A673 (cell line): Measurements from ENCODE around the gene ARID5B. TPM values are rescaled to one million over a fixed set of nuclear protein-coding genes. Genes with fewer than 3 reads are reported as not detected.

Experiments used
- BruUV-seq: library from RNA; stranded (reverse); fragments of 400-500 nt; replicated peaks from 2 replicates; lab custom pipeline; 2021; lab: Mats Ljungman, UMichigan
- CTCF ChIA-PET: fragments of 300-600 bp; sonication (Branson Sonifier 250); formaldehyde crosslinking; loops from one replicate; lab custom pipeline; 2022; ENCODE audit warnings: antibody characterized with exemption; lab: Charles Lee
- POLR2A ChIA-PET: fragments of 300-600 bp; sonication (Branson Sonifier 250); formaldehyde crosslinking; loops from one replicate; lab custom pipeline; 2022; ENCODE audit warnings: antibody characterized with exemption; ENCODE audit not compliant: low non-redundant PET; lab: Charles Lee
- DNase-seq: peaks from one replicate; pipeline ENCODE4 v3.0.0-alpha.2; 2015; ENCODE audit warnings: low spot score
- H3K27ac ChIP-seq: fragments of 200-600 bp; sonication (generic); 2 replicates; pipeline ENCODE4 v1.5.1; 2016; ENCODE audit warnings: mixed run types, low read depth, mild to moderate bottlenecking, mixed read lengths, antibody characterized with exemption, low read length; ENCODE audit not compliant: poor library complexity, severe bottlenecking
- H3K27me3 ChIP-seq: fragments of 200-600 bp; sonication (generic); replicated peaks from 2 replicates; pipeline ENCODE4 v1.6.1; 2017; ENCODE audit warnings: mixed run types, low read depth, mild to moderate bottlenecking, mixed read lengths, antibody characterized with exemption, low read length; ENCODE audit not compliant: insufficient read depth, poor library complexity
- H3K36me3 ChIP-seq: fragments of 200-600 bp; sonication (generic); 2 replicates; pipeline ENCODE4 v1.6.1; 2016; ENCODE audit warnings: mixed run types, mild to moderate bottlenecking, mixed read lengths, antibody characterized with exemption, low read length; ENCODE audit not compliant: insufficient read depth, poor library complexity, severe bottlenecking
- H3K4me1 ChIP-seq: fragments of 200-600 bp; sonication (generic); 2 replicates; pipeline ENCODE4 v1.6.1; 2017; ENCODE audit warnings: mixed run types, mild to moderate bottlenecking, mixed read lengths, antibody characterized with exemption, low read length; ENCODE audit not compliant: insufficient read depth, poor library complexity, severe bottlenecking
- H3K4me3 ChIP-seq: fragments of 200-600 bp; sonication (generic); 2 replicates; pipeline ENCODE4 v1.5.1; 2016; ENCODE audit warnings: low read depth, mixed run types, mild to moderate bottlenecking, mixed read lengths, low read length; ENCODE audit not compliant: poor library complexity, severe bottlenecking
- H3K9me3 ChIP-seq: fragments of 200-600 bp; sonication (generic); 2 replicates; pipeline ENCODE4 v1.6.1; 2016; ENCODE audit warnings: mixed run types, low read depth, mild to moderate bottlenecking, mixed read lengths, antibody characterized with exemption, low read length; ENCODE audit not compliant: poor library complexity, severe bottlenecking
- CTCF ChIP-seq: fragments of 300-800, 200-600 bp; sonication (generic); conservative IDR thresholded peaks from 2 replicates; pipeline ENCODE4 v1.5.1; 2017; ENCODE audit warnings: low read depth, mild to moderate bottlenecking, antibody characterized with exemption, low read length, moderate library complexity, mixed read lengths
- EZH2 ChIP-seq: fragments of 200-600 bp; sonication (generic); IDR thresholded peaks from 2 replicates; pipeline ENCODE4 v1.6.1; 2017; ENCODE audit warnings: borderline replicate concordance, low read depth, mild to moderate bottlenecking, mixed read lengths, antibody characterized with exemption, low read length; ENCODE audit not compliant: poor library complexity, severe bottlenecking
- intact Hi-C: fragments of 100-400 bp; cut with micrococcal nuclease; formaldehyde crosslinking; loops from one replicate; pipeline ENCODE4 v1.10.0; 2022; ENCODE audit not compliant: unreplicated experiment
- total RNA-seq: library from RNA; stranded (reverse); gene quantifications from 2 replicates; pipeline ENCODE4 v1.2.3, GENCODE V29; 2021

ARID5B gene
- total RNA-seq, 1 experiment from 2014 or later, result 29.0 TPM

- no peak overlapping the region for H3K4me3 ChIP-seq
- TF ChIP-seq EZH2 (no peak), CTCF (no peak)
- H3K27ac ChIP-seq, result no peak overlapping the region
- BruUV-seq, result no TSS peak
- ChIA-PET CTCF (no interaction called here), POLR2A (no interaction called here)
- DNase-seq, result no peak
- H3K36me3 ChIP-seq, result no peaks in the 10 kb centered on the region
- H3K4me1 ChIP-seq, result peaks cover 12% of the 10 kb centered on the region
- intact Hi-C loops, result no loop called here
- H3K27me3 ChIP-seq, result no peaks in the 10 kb centered on the region
- H3K9me3 ChIP-seq, result no peaks in the 10 kb centered on the region
These were observed 205.5 kb downstream of the ARID5B start for GRCh38 chr10:62106929-62107519.

GRCh38 chr10:62108759-62109586 is 207.5 kb downstream of the ARID5B start:
- TF ChIP-seq EZH2, result no peak
- no peak for TF ChIP-seq CTCF
- Histone ChIP-seq H3K9me3 (no peaks in the 10 kb centered on the region), H3K27ac (peak overlapping the region; percentile 54), H3K4me1 (peaks cover 12% of the 10 kb centered on the region), H3K27me3 (no peaks in the 10 kb centered on the region), H3K36me3 (no peaks in the 10 kb centered on the region), H3K4me3 (no peak overlapping the region)
- no TSS peak for BruUV-seq
- intact Hi-C loops, result no loop called here
- peak; percentile 29 for DNase-seq
- CTCF ChIA-PET, result no interaction called here
- POLR2A ChIA-PET, result no interaction called here

- intact Hi-C loops, result no loop called here
- H3K27me3 ChIP-seq, result no peaks in the 10 kb centered on the region
- no TSS peak for BruUV-seq
- CTCF ChIA-PET, result no interaction called here
- no peak overlapping the region for H3K27ac ChIP-seq
- POLR2A ChIA-PET, result no interaction called here
- no peak for DNase-seq
- H3K4me3 ChIP-seq, result no peak overlapping the region
- no peaks in the 10 kb centered on the region for H3K36me3 ChIP-seq
- H3K9me3 ChIP-seq, result no peaks in the 10 kb centered on the region
- peaks cover 12% of the 10 kb centered on the region for H3K4me1 ChIP-seq
- TF ChIP-seq CTCF (no peak), EZH2 (no peak)
These were observed 208.2 kb downstream of the ARID5B start for GRCh38 chr10:62109587-62110293.
